Activated T-helper 2 cell treated with anti-CD3 and anti-CD28 coated beads, Interferon-gamma antibody, Interleukin-2, Interleukin-4, amounts not matched to agents 10 μg/mL and 5 μg/mL and 100 μg/mL, durations not matched to agents 14 hours and 24 hours and 36 hours (primary cell): ENCODE data around the gene CCNY. TPM values are rescaled to one million over a fixed set of nuclear protein-coding genes. Genes with fewer than 3 reads are reported as not detected.

Experiments
- DNase-seq: peaks from one replicate; pipeline ENCODE4 v3.0.0; 2021; ENCODE audit warnings: low spot score
- H3K27ac Mint-ChIP-seq: one replicate; pipeline ENCODE4 v1.8.0; 2021; ENCODE audit warnings: mixed read lengths
- H3K27me3 Mint-ChIP-seq: one replicate; pipeline ENCODE4 v1.8.0; 2021; ENCODE audit warnings: low read depth, mixed read lengths
- H3K36me3 Mint-ChIP-seq: one replicate; pipeline ENCODE4 v1.8.0; 2021; ENCODE audit warnings: low read depth, mixed read lengths
- H3K4me1 Mint-ChIP-seq: one replicate; pipeline ENCODE4 v1.8.0; 2021; ENCODE audit warnings: low read depth, mixed read lengths
- H3K4me3 Mint-ChIP-seq: one replicate; pipeline ENCODE4 v1.8.0; 2021; ENCODE audit warnings: low read depth, mild to moderate bottlenecking, moderate library complexity, mixed read lengths
- H3K9me3 Mint-ChIP-seq: one replicate; pipeline ENCODE4 v1.8.0; 2021; ENCODE audit warnings: mixed read lengths
- intact Hi-C: fragments of 100-400 bp; cut with micrococcal nuclease; formaldehyde crosslinking; loops from one replicate; pipeline ENCODE4 v1.15.1; 2023
- total RNA-seq: library from RNA; stranded (reverse); gene quantifications from 2 replicates; pipeline ENCODE4 v1.2.3, GENCODE V29; 2022

CCNY gene
- total RNA-seq, 1 donor from 2014 or later: 60.4 TPM

GRCh38 chr10:35613107-35613440 lies 276.8 kb downstream of the CCNY start:
- peaks cover 6% of the 10 kb centered on the region for H3K9me3 Mint-ChIP-seq
- H3K27me3 Mint-ChIP-seq: peaks cover 11% of the 10 kb centered on the region
- no peak overlapping the region for H3K27ac Mint-ChIP-seq
- no peak overlapping the region for H3K4me3 Mint-ChIP-seq
- no peaks in the 10 kb centered on the region for H3K36me3 Mint-ChIP-seq
- intact Hi-C loops: no loop called here
- DNase-seq: no peak
- H3K4me1 Mint-ChIP-seq: no peaks in the 10 kb centered on the region

- H3K27me3 Mint-ChIP-seq: peaks cover 11% of the 10 kb centered on the region
- H3K4me1 Mint-ChIP-seq: no peaks in the 10 kb centered on the region
- no peak overlapping the region for H3K27ac Mint-ChIP-seq
- H3K4me3 Mint-ChIP-seq: no peak overlapping the region
- intact Hi-C loops: no loop called here
- peaks cover 6% of the 10 kb centered on the region for H3K9me3 Mint-ChIP-seq
- DNase-seq: no peak
- H3K36me3 Mint-ChIP-seq: no peaks in the 10 kb centered on the region
Measured at GRCh38 chr10:35613597-35614226, 277.4 kb downstream of the CCNY start.

GRCh38 chr10:35614312-35614711 lies 278.0 kb downstream of the CCNY start:
- intact Hi-C loops: no loop called here
- Mint-ChIP-seq H3K27ac (no peak overlapping the region), H3K4me3 (no peak overlapping the region), H3K27me3 (peaks cover 7% of the 10 kb centered on the region), H3K9me3 (peaks cover 6% of the 10 kb centered on the region), H3K36me3 (no peaks in the 10 kb centered on the region), H3K4me1 (no peaks in the 10 kb centered on the region)
- DNase-seq: no peak

Other genes starting within 250 kb of the CCNY start
- gene CUL2, start 246.2 kb upstream of the CCNY start, total RNA-seq: 43.0 and 49.0 TPM in 2 replicates
- 189 and 190 TPM in 2 replicates for gene CREM, start 209.7 kb upstream of the CCNY start, total RNA-seq